Nephron (organoid): ENCODE data around the gene SDC4.

Source experiments
- H3K27ac Mint-ChIP-seq, 3 experiments: 2 replicates each; pipeline ENCODE4 v1.8.0; 2020; ENCODE audit warnings: mixed read lengths in 3 of 3, mild to moderate bottlenecking in 2 of 3, moderate library complexity in 1 of 3
- H3K27me3 Mint-ChIP-seq: 2 replicates; pipeline ENCODE4 v1.8.0; 2021; ENCODE audit warnings: low read depth, mild to moderate bottlenecking, moderate library complexity, mixed read lengths
- H3K36me3 Mint-ChIP-seq: 2 replicates; pipeline ENCODE4 v1.8.0; 2020; ENCODE audit warnings: low read depth, mixed read lengths
- H3K4me1 Mint-ChIP-seq: 2 replicates; pipeline ENCODE4 v1.8.0; 2020; ENCODE audit warnings: mixed read lengths
- H3K4me3 Mint-ChIP-seq, 3 experiments: 2 replicates each; pipeline ENCODE4 v1.8.0; 2020; ENCODE audit warnings: mild to moderate bottlenecking in 3 of 3, mixed read lengths in 3 of 3, moderate library complexity in 2 of 3
- H3K9me3 Mint-ChIP-seq: 2 replicates; pipeline ENCODE4 v1.8.0; 2020; ENCODE audit warnings: mixed read lengths
- CTCF ChIP-seq, 3 experiments: fragments of 200-600 bp; sonication (generic); IDR thresholded peaks; one replicate each; pipeline ENCODE4 v1.5.0; 2021; ENCODE audit warnings: antibody characterized with exemption in 3 of 3; ENCODE audit not compliant: unreplicated experiment in 3 of 3

The SDC4 gene

GRCh38 chr20:45306431-45306982 is 41.7 kb downstream of the SDC4 start, which contains the start of gene RBPJL:
TSS of gene RBPJL (plus strand) at chr20:45306840. CDS start at chr20:45306923, 83 bp downstream.
- Mint-ChIP-seq H3K36me3 (no peaks in the 10 kb centered on the region), H3K27me3 (peaks cover 50% of the 10 kb centered on the region), H3K4me1 (peaks cover 6% of the 10 kb centered on the region), H3K27ac (no peak within 1 kb of the TSS), H3K4me3 (no peak within 1 kb of the TSS), H3K9me3 (no peaks in the 10 kb centered on the region)
- peak; percentile 63 to 71 (median 70) for TF ChIP-seq CTCF (IDR thresholded peaks at IDR 0.05; ENCODE audit: unreplicated experiment in 3 of 3)

- peaks cover 7% of the 10 kb centered on the region for H3K4me1 Mint-ChIP-seq
- no peak overlapping the region for H3K4me3 Mint-ChIP-seq
- H3K36me3 Mint-ChIP-seq = no peaks in the 10 kb centered on the region
Observed at GRCh38 chr20:45305262-45305661, 43.0 kb downstream of the SDC4 start.

GRCh38 chr20:45304464-45304999 is 43.7 kb downstream of the SDC4 start:
- Mint-ChIP-seq H3K4me3 (no peak overlapping the region), H3K9me3 (no peaks in the 10 kb centered on the region), H3K4me1 (peaks cover 7% of the 10 kb centered on the region), H3K27me3 (peaks cover 40% of the 10 kb centered on the region), H3K36me3 (no peaks in the 10 kb centered on the region), H3K27ac (no peak overlapping the region)
- TF ChIP-seq CTCF (IDR thresholded peaks at IDR 0.05; ENCODE audit: unreplicated experiment in 3 of 3) = no peak

More at GRCh38 chr20:45305262-45305661, 43.0 kb downstream of the SDC4 start:
- Mint-ChIP-seq H3K27ac (no peak overlapping the region), H3K9me3 (no peaks in the 10 kb centered on the region), H3K27me3 (peaks cover 45% of the 10 kb centered on the region)
- TF ChIP-seq CTCF (IDR thresholded peaks at IDR 0.05; ENCODE audit: unreplicated experiment in 3 of 3) = no peak

GRCh38 chr20:45303586-45304463 is 44.4 kb downstream of the SDC4 start:
- H3K36me3 Mint-ChIP-seq = no peaks in the 10 kb centered on the region
- peaks cover 36% of the 10 kb centered on the region for H3K27me3 Mint-ChIP-seq
- H3K27ac Mint-ChIP-seq = no peak overlapping the region
- H3K4me3 Mint-ChIP-seq = no peak overlapping the region
- H3K4me1 Mint-ChIP-seq = peaks cover 7% of the 10 kb centered on the region
- TF ChIP-seq CTCF (IDR thresholded peaks at IDR 0.05; ENCODE audit: unreplicated experiment in 3 of 3) = no peak
- no peaks in the 10 kb centered on the region for H3K9me3 Mint-ChIP-seq

GRCh38 chr20:45301824-45302271 is 46.4 kb downstream of the SDC4 start:
- H3K9me3 Mint-ChIP-seq = no peaks in the 10 kb centered on the region
- H3K27ac Mint-ChIP-seq = no peak overlapping the region
- no peak for TF ChIP-seq CTCF (IDR thresholded peaks at IDR 0.05; ENCODE audit: unreplicated experiment in 3 of 3)
- no peak overlapping the region for H3K4me3 Mint-ChIP-seq
- peaks cover 22% of the 10 kb centered on the region for H3K27me3 Mint-ChIP-seq
- H3K36me3 Mint-ChIP-seq = no peaks in the 10 kb centered on the region
- peaks cover 7% of the 10 kb centered on the region for H3K4me1 Mint-ChIP-seq
